Activated naive CD8-positive, alpha-beta T cell (primary cell): ENCODE data around the gene CD84.
"Not testable (repeated sequence)": the region's sequence is repeated elsewhere in the genome, so short reads cannot be mapped to it uniquely, and the experiment has no call there.

ENCODE experiments used
- H3K27ac Mint-ChIP-seq: one replicate; pipeline ENCODE4 v1.8.0; 2021; ENCODE audit warnings: mixed read lengths
- H3K27me3 Mint-ChIP-seq: one replicate; pipeline ENCODE4 v1.8.0; 2021; ENCODE audit warnings: mixed read lengths
- H3K36me3 Mint-ChIP-seq: one replicate; pipeline ENCODE4 v1.8.0; 2021; ENCODE audit warnings: mixed read lengths
- H3K4me1 Mint-ChIP-seq: one replicate; pipeline ENCODE4 v1.8.0; 2021; ENCODE audit warnings: low read depth, mixed read lengths
- H3K4me3 Mint-ChIP-seq: one replicate; pipeline ENCODE4 v1.8.0; 2021; ENCODE audit warnings: mild to moderate bottlenecking, mixed read lengths
- H3K9me3 Mint-ChIP-seq: one replicate; pipeline ENCODE4 v1.8.0; 2021; ENCODE audit warnings: low read depth, mixed read lengths

CD84 gene

GRCh38 chr1:160569806-160570205 is 9.5 kb downstream of the CD84 start:
- H3K9me3 Mint-ChIP-seq = peaks cover 6% of the 10 kb centered on the region
- H3K27ac Mint-ChIP-seq = peak overlapping the region; percentile 98
- H3K4me3 Mint-ChIP-seq = peak overlapping the region; percentile 22
- peaks cover 97% of the 10 kb centered on the region for H3K4me1 Mint-ChIP-seq
- peaks cover 25% of the 10 kb centered on the region for H3K36me3 Mint-ChIP-seq
- no peaks in the 10 kb centered on the region for H3K27me3 Mint-ChIP-seq

GRCh38 chr1:160567858-160568682 is 11.2 kb downstream of the CD84 start:
- Mint-ChIP-seq H3K27ac (peak overlapping the region; percentile 98), H3K27me3 (no peaks in the 10 kb centered on the region), H3K4me1 (peaks cover 96% of the 10 kb centered on the region), H3K9me3 (peaks cover 6% of the 10 kb centered on the region), H3K4me3 (peak overlapping the region; percentile 72), H3K36me3 (peaks cover 36% of the 10 kb centered on the region)

GRCh38 chr1:160567341-160567740 is 12.0 kb downstream of the CD84 start:
- H3K27me3 Mint-ChIP-seq = no peaks in the 10 kb centered on the region
- peak overlapping the region; percentile 98 for H3K27ac Mint-ChIP-seq
- peaks cover 6% of the 10 kb centered on the region for H3K9me3 Mint-ChIP-seq
- peaks cover 95% of the 10 kb centered on the region for H3K4me1 Mint-ChIP-seq
- peaks cover 39% of the 10 kb centered on the region for H3K36me3 Mint-ChIP-seq
- H3K4me3 Mint-ChIP-seq = peak overlapping the region; percentile 72

- peak overlapping the region; percentile 51 for H3K4me3 Mint-ChIP-seq
- peak overlapping the region; percentile 98 for H3K27ac Mint-ChIP-seq
- no peaks in the 10 kb centered on the region for H3K9me3 Mint-ChIP-seq
- H3K4me1 Mint-ChIP-seq = peaks cover 96% of the 10 kb centered on the region
- peaks cover 27% of the 10 kb centered on the region for H3K36me3 Mint-ChIP-seq
- H3K27me3 Mint-ChIP-seq = no peaks in the 10 kb centered on the region
Measured at GRCh38 chr1:160565564-160565963, 13.7 kb downstream of the CD84 start.

- H3K9me3 Mint-ChIP-seq, H3K4me3 Mint-ChIP-seq, H3K27me3 Mint-ChIP-seq: not testable (repeated sequence)
- Mint-ChIP-seq H3K27ac (peak overlapping the region; percentile 58), H3K36me3 (peaks cover 25% of the 10 kb centered on the region), H3K4me1 (peaks cover 99% of the 10 kb centered on the region)
Measured at GRCh38 chr1:160563230-160563629, 16.1 kb downstream of the CD84 start.

GRCh38 chr1:160562745-160563144 is 16.6 kb downstream of the CD84 start:
- H3K27ac Mint-ChIP-seq = peak overlapping the region; percentile 4
- H3K4me3 Mint-ChIP-seq = peak overlapping the region; percentile 3
- H3K4me1 Mint-ChIP-seq = peaks cover 96% of the 10 kb centered on the region
- H3K9me3 Mint-ChIP-seq, H3K27me3 Mint-ChIP-seq: not testable (repeated sequence)
- H3K36me3 Mint-ChIP-seq = peaks cover 25% of the 10 kb centered on the region

- Mint-ChIP-seq H3K4me3 (peak overlapping the region; percentile 75), H3K27ac (peak overlapping the region; percentile 92), H3K4me1 (peaks cover 89% of the 10 kb centered on the region), H3K27me3 (no peaks in the 10 kb centered on the region), H3K36me3 (peaks cover 25% of the 10 kb centered on the region), H3K9me3 (no peaks in the 10 kb centered on the region)
Measured at GRCh38 chr1:160560806-160561205, 18.5 kb downstream of the CD84 start.

GRCh38 chr1:160560045-160560705 is 19.1 kb downstream of the CD84 start:
- no peaks in the 10 kb centered on the region for H3K9me3 Mint-ChIP-seq
- no peaks in the 10 kb centered on the region for H3K27me3 Mint-ChIP-seq
- peak overlapping the region; percentile 75 for H3K4me3 Mint-ChIP-seq
- H3K36me3 Mint-ChIP-seq = peaks cover 25% of the 10 kb centered on the region
- peaks cover 87% of the 10 kb centered on the region for H3K4me1 Mint-ChIP-seq
- peak overlapping the region; percentile 92 for H3K27ac Mint-ChIP-seq

- Mint-ChIP-seq H3K27ac (peak overlapping the region; percentile 92), H3K4me1 (peaks cover 80% of the 10 kb centered on the region), H3K36me3 (peaks cover 19% of the 10 kb centered on the region)
Measured at GRCh38 chr1:160559437-160559836, 19.9 kb downstream of the CD84 start.

GRCh38 chr1:160558660-160559380 is 20.5 kb downstream of the CD84 start:
- H3K27me3 Mint-ChIP-seq = no peaks in the 10 kb centered on the region
- peaks cover 73% of the 10 kb centered on the region for H3K4me1 Mint-ChIP-seq
- H3K9me3 Mint-ChIP-seq = no peaks in the 10 kb centered on the region
- H3K27ac Mint-ChIP-seq = peak overlapping the region; percentile 92
- H3K4me3 Mint-ChIP-seq = peak overlapping the region; percentile 75
- H3K36me3 Mint-ChIP-seq = peaks cover 18% of the 10 kb centered on the region

More at GRCh38 chr1:160559437-160559836, 19.9 kb downstream of the CD84 start:
- not testable (repeated sequence) for H3K9me3 Mint-ChIP-seq, H3K27me3 Mint-ChIP-seq
- H3K4me3 Mint-ChIP-seq = peak overlapping the region; percentile 75

GRCh38 chr1:160553778-160554177 is 25.5 kb downstream of the CD84 start:
- Mint-ChIP-seq H3K4me1 (peaks cover 38% of the 10 kb centered on the region), H3K27ac (peak overlapping the region; percentile 41), H3K27me3 (no peaks in the 10 kb centered on the region), H3K4me3 (no peak overlapping the region), H3K9me3 (no peaks in the 10 kb centered on the region), H3K36me3 (peaks cover 25% of the 10 kb centered on the region)

GRCh38 chr1:160552425-160552824 is 26.9 kb downstream of the CD84 start:
- no peaks in the 10 kb centered on the region for H3K27me3 Mint-ChIP-seq
- H3K36me3 Mint-ChIP-seq = peaks cover 28% of the 10 kb centered on the region
- no peaks in the 10 kb centered on the region for H3K9me3 Mint-ChIP-seq
- no peak overlapping the region for H3K4me3 Mint-ChIP-seq
- peaks cover 28% of the 10 kb centered on the region for H3K4me1 Mint-ChIP-seq
- peak overlapping the region; percentile 25 for H3K27ac Mint-ChIP-seq

GRCh38 chr1:160550572-160551034 is 28.7 kb downstream of the CD84 start:
- H3K4me1 Mint-ChIP-seq = peaks cover 23% of the 10 kb centered on the region
- peaks cover 26% of the 10 kb centered on the region for H3K36me3 Mint-ChIP-seq
- H3K4me3 Mint-ChIP-seq = no peak overlapping the region
- no peaks in the 10 kb centered on the region for H3K9me3 Mint-ChIP-seq
- peak overlapping the region; percentile 66 for H3K27ac Mint-ChIP-seq
- no peaks in the 10 kb centered on the region for H3K27me3 Mint-ChIP-seq

- Mint-ChIP-seq H3K4me1 (peaks cover 27% of the 10 kb centered on the region), H3K36me3 (peaks cover 26% of the 10 kb centered on the region), H3K27me3 (no peaks in the 10 kb centered on the region)
Measured at GRCh38 chr1:160549665-160550006, 29.7 kb downstream of the CD84 start.

More at GRCh38 chr1:160549665-160550006, 29.7 kb downstream of the CD84 start:
- Mint-ChIP-seq H3K27ac (peak overlapping the region; percentile 79), H3K4me3 (no peak overlapping the region), H3K9me3 (no peaks in the 10 kb centered on the region)
